Testis (tissue), 5 donors: Measurements from ENCODE around the gene RAB2B. TPM values are rescaled to one million over a fixed set of nuclear protein-coding genes. Genes with fewer than 3 reads are reported as not detected.

Experiments
- DNase-seq: peaks from one replicate; pipeline ENCODE4 v3.0.0-alpha.2; 2019
- H3K27ac ChIP-seq, 2 donors: fragments of 200-600 bp; sonication (generic); one replicate each; pipeline ENCODE4 v1.5.1; 2019
- H3K27me3 ChIP-seq: fragments of 200-600 bp; sonication (generic); one replicate; pipeline ENCODE4 v1.5.1; 2019
- H3K36me3 ChIP-seq: fragments of 200-600 bp; sonication (generic); one replicate; pipeline ENCODE4 v1.5.1; 2017; ENCODE audit warnings: low read depth; ENCODE audit errors: missing control alignments
- H3K4me1 ChIP-seq: fragments of 200-600 bp; sonication (generic); one replicate; pipeline ENCODE4 v1.5.1; 2019
- H3K4me3 ChIP-seq, 2 donors: fragments of 200-600 bp; sonication (generic); one replicate each; pipeline ENCODE4 v1.5.1; 2017 to 2019
- H3K9me3 ChIP-seq: fragments of 200-600 bp; sonication (generic); one replicate; pipeline ENCODE4 v1.5.1; 2017
- CTCF ChIP-seq, 3 experiments: fragments of 450-650 bp in 2 of 3; fragments of 200-600 bp in 1 of 3; sonication (generic) in 1 of 3; IDR thresholded peaks; one replicate each; pipeline ENCODE4 v1.5.1; 2016 to 2019; ENCODE audit warnings: antibody characterized with exemption in 3 of 3, mild to moderate bottlenecking in 2 of 3, moderate library complexity in 1 of 3
- POLR2A ChIP-seq: fragments of 450-650 bp; IDR thresholded peaks from one replicate; pipeline ENCODE4 v1.6.1; 2017; ENCODE audit warnings: antibody characterized with exemption, mild to moderate bottlenecking, moderate library complexity
- WGBS, 2 donors: methylation state at CpG; one replicate each; pipeline ENCODE4 v1.1.5; 2018; 5-methylcytosine and 5-hydroxymethylcytosine counted together
- intact Hi-C: fragments of 100-400 bp; cut with DNase I; formaldehyde crosslinking; loops from one replicate; pipeline ENCODE4 v1.15.1; 2023; ENCODE audit warnings: low total_unique reads
- long read RNA-seq, 2 donors: transcript quantifications; one replicate each; lab custom pipeline, GENCODE V29; 2026
- polyA plus RNA-seq: library from polyadenylated mRNA; stranded (reverse); fragments of 350-450 nt; fragmentation: Illumina TruSeq; extraction: RNeasy Lipid Tissue Mini Kit (QIAGEN cat#74804); gene quantifications from one replicate; pipeline ENCODE4 v1.2.3, GENCODE V29; 2014; ENCODE audit warnings: low read depth, low replicate concordance; ENCODE audit not compliant: insufficient read depth
- total RNA-seq, 2 donors: library from RNA; depleted of rRNA; stranded (reverse); fragments of >200 nt; gene quantifications; one replicate each; pipeline ENCODE4 v1.2.3, GENCODE V29; 2016

Gene RAB2B
- total RNA-seq (10 to 100 TPM; 32.9 to 40.1 TPM), polyA plus RNA-seq (36.4 TPM)
- long read RNA-seq, donor 1, partial matches to known transcripts, result 0 of 10 reads
- long read RNA-seq, donor 1, other reads (novel, unspliced or antisense), result 5 of 10 reads
- long read RNA-seq, donor 2, partial matches to known transcripts, result 59 of 63 reads
- long read RNA-seq, donor 2, other reads (novel, unspliced or antisense), result 0 of 63 reads

DNA sequence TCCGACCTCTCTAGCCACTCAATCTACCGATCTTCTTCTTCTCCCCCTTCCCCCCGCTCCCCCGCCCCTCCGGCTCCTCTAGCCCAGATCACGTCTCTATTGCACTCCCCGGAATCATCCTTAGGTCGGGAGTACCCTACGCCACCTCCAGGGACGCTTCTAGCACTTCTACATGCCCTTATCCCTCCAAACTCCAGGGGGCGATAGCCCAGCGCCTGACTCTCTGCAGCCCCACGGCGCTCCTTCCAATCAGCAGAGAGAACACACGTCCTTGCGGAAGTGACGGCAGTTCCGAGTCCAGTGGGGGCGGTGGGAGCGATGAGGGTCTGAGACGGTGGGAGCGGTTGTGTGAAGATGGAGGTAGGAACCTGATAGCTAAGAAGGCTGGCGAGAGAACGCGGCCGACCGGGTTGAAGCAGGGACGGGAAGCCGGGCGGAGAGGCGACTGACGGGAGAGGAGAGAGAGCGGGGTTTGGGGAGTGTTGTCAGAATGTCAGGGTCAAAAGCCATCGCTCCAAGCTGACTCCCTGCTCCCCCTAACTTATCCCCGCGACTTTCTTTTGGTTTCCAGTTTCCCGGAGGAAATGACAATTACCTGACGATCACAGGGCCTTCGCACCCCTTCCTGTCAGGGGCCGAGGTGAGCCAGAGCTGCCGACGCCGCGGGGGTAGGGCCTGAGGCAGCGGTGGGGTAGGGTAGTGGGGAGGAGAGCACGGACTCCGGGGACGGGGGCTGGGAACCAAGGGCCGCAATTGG lies at the start of gene RAB2B, which contains the start of gene TOX4:
RAB2B (minus strand) TSS at position 35 of the 757 bp plus-strand sequence. CDS start 87 bp downstream, outside the sequence.
TOX4 (plus strand) TSS at position 271 of the 757 bp plus-strand sequence; CDS start at position 355, 84 bp downstream.
- H3K9me3 ChIP-seq, result no peaks in the 10 kb centered on the region
- peak; percentile 99 for DNase-seq
- 0% methylated on average over 47 to 49 of the region's 49 CpGs for WGBS, 2 donors

GRCh38 chr14:21525962-21526671 lies 49.4 kb upstream of the RAB2B start, which contains the start of gene SALL2:
Gene SALL2 (minus strand): TSS chr14:21526346. CDS start chr14:21526127, 219 bp downstream.
- TF ChIP-seq CTCF (IDR thresholded peaks at IDR 0.05) (no peak), POLR2A (no peak)
- Histone ChIP-seq H3K27me3 (no peaks in the 10 kb centered on the region), H3K36me3 (no peaks in the 10 kb centered on the region), H3K4me3 (peak within 1 kb of the TSS; percentile 69 to 81), H3K27ac (no peak within 1 kb of the TSS), H3K9me3 (no peaks in the 10 kb centered on the region), H3K4me1 (peaks cover 9% of the 10 kb centered on the region)
- WGBS, 2 donors, result 1% methylated on average over 27 to 43 of the region's 43 CpGs
- intact Hi-C loops, result no loop called here
- peak; percentile 71 for DNase-seq

More for the DNA sequence above, at the start of gene RAB2B, which contains the start of gene TOX4:
- peaks cover 16% of the 10 kb centered on the region for H3K4me1 ChIP-seq
- TF ChIP-seq POLR2A (no peak), CTCF (IDR thresholded peaks at IDR 0.05) (peak; percentile 96 to 99 (median 98))
- peak within 1 kb of the TSS; percentile 91 for H3K27ac ChIP-seq
- peak within 1 kb of the TSS; percentile 80 to 89 for H3K4me3 ChIP-seq
- intact Hi-C loops, result no loop called here
- no peaks in the 10 kb centered on the region for H3K36me3 ChIP-seq
- H3K27me3 ChIP-seq, result no peaks in the 10 kb centered on the region

GRCh38 chr14:21525571-21525961 lies 48.8 kb upstream of the RAB2B start:
- 22 to 27% methylated on average over 7 to 11 of the region's 12 CpGs for WGBS, 2 donors
- H3K4me3 ChIP-seq, result peak overlapping the region; percentile 69 to 81

More at GRCh38 chr14:21525571-21525961, 48.8 kb upstream of the RAB2B start:
- H3K27ac ChIP-seq, result no peak overlapping the region
- H3K27me3 ChIP-seq, result no peaks in the 10 kb centered on the region
- no peaks in the 10 kb centered on the region for H3K36me3 ChIP-seq
- H3K4me1 ChIP-seq, result peaks cover 9% of the 10 kb centered on the region
- intact Hi-C loops, result no loop called here
- no peak for DNase-seq
- no peaks in the 10 kb centered on the region for H3K9me3 ChIP-seq
- TF ChIP-seq CTCF (IDR thresholded peaks at IDR 0.05), result no peak
- TF ChIP-seq POLR2A, result no peak
